Measurements from ENCODE around the gene IAH1. TPM values are rescaled to one million over a fixed set of nuclear protein-coding genes. Genes with fewer than 3 reads are reported as not detected.

Gene IAH1
- total and polyA plus RNA-seq, 4 donors: 19.2 to 62.1 (median 27.0) TPM

- no peak for TF ChIP-seq CTCF (IDR thresholded peaks at IDR 0.05; ENCODE audit: low read depth, low read length, missing input control)
- TF ChIP-seq TAF1 (conservative IDR thresholded peaks at IDR 0.05): no peak
- TF ChIP-seq EGR1 (IDR thresholded peaks at IDR 0.05; ENCODE audit: low read depth in 2 of 2): no peak
Measured at GRCh38 chr2:9445089-9445488, 29.3 kb upstream of the IAH1 start (continued).

- Histone ChIP-seq H3K9me3 (ENCODE audit: control insufficient read depth in 4 of 4, low read length in 3 of 4) (no peaks in the 10 kb centered on the region), H3K9ac (ENCODE audit: low read depth in 1 of 2, low read length in 2 of 2) (no peak overlapping the region), H3K27ac (ENCODE audit: low read depth in 1 of 2, low read length in 2 of 2) (no peak overlapping the region), H3K36me3 (ENCODE audit: control insufficient read depth in 4 of 4, insufficient read depth in 3 of 4, low read depth in 1 of 4, low read length in 3 of 4) (peaks cover 3 to 21% (median 12%) of the 10 kb centered on the region in 4 donors), H3K4me3 (ENCODE audit: low read depth in 1 of 3, low read length in 3 of 3) (no peak overlapping the region), H3K27me3 (ENCODE audit: control insufficient read depth in 4 of 4, insufficient read depth in 4 of 4, low read length in 3 of 4) (no peaks in the 10 kb centered on the region), H3K4me1 (ENCODE audit: control insufficient read depth in 4 of 4, insufficient read depth in 4 of 4, low read length in 3 of 4) (no peaks in the 10 kb centered on the region)
- no peak for DNase-seq (ENCODE audit: low spot score)
- 93% methylated on average over 1 of the region's 1 CpG for WGBS
- TF ChIP-seq MAX (IDR thresholded peaks at IDR 0.05): no peak
- TF ChIP-seq FOXA1 (IDR thresholded peaks at IDR 0.05): no peak
- TF ChIP-seq REST (IDR thresholded peaks at IDR 0.05): no peak
- TF ChIP-seq RAD21 (IDR thresholded peaks at IDR 0.05): no peak
- no peak for TF ChIP-seq TAF1 (conservative IDR thresholded peaks at IDR 0.05)
- TF ChIP-seq CTCF (IDR thresholded peaks at IDR 0.05; ENCODE audit: low read depth, low read length, missing input control): no peak
- no peak for TF ChIP-seq HNF4A (conservative IDR thresholded peaks at IDR 0.05)
- no peak for TF ChIP-seq FOXA2 (IDR thresholded peaks at IDR 0.05)
- TF ChIP-seq JUND (IDR thresholded peaks at IDR 0.05): no peak
- TF ChIP-seq NR2F2 (IDR thresholded peaks at IDR 0.05): no peak
- no peak for TF ChIP-seq ZBTB33 (IDR thresholded peaks at IDR 0.05)
Measured at GRCh38 chr2:9451231-9451630, 23.1 kb upstream of the IAH1 start.

Data from liver (tissue), 9 donors.